HL-60 (cell line): ENCODE data around the gene ZNF234.

Experiments used
- DNase-seq, 2 experiments: peaks; one replicate each; pipeline ENCODE4 v3.0.0-alpha.2; 2010 to 2020; ENCODE audit warnings: low read depth in 1 of 2, low spot score in 1 of 2
- H3K27ac ChIP-seq: fragments of 250-450 bp; sonication (Bioruptor Pico); replicated peaks from 2 replicates; pipeline ENCODE4 v1.5.1; 2020; ENCODE audit warnings: mild to moderate bottlenecking, moderate library complexity
- H3K27me3 ChIP-seq: fragments of 250-450 bp; sonication (Bioruptor Pico); 2 replicates; pipeline ENCODE4 v1.5.1; 2021; ENCODE audit warnings: mild to moderate bottlenecking, moderate library complexity; ENCODE audit not compliant: insufficient read depth, poor library complexity, severe bottlenecking
- H3K4me3 ChIP-seq: replicated peaks from 2 replicates; pipeline ENCODE4 v1.5.1; 2011; ENCODE audit warnings: mild to moderate bottlenecking, control low read depth, low read length; ENCODE audit not compliant: insufficient read depth
- CTCF ChIP-seq: IDR thresholded peaks from one replicate; pipeline ENCODE4 v1.5.1; 2011; ENCODE audit warnings: low read length, control low read depth, inconsistent platforms; ENCODE audit not compliant: insufficient read depth
- GABPA ChIP-seq: IDR thresholded peaks from 2 replicates; pipeline ENCODE4 v1.6.1; 2012; ENCODE audit warnings: low read depth
- POLR2AphosphoS5 ChIP-seq: IDR thresholded peaks from 2 replicates; pipeline ENCODE4 v1.6.1; 2012; ENCODE audit warnings: low read depth
- REST ChIP-seq: IDR thresholded peaks from 2 replicates; pipeline ENCODE4 v1.6.1; 2012; ENCODE audit warnings: low read depth; ENCODE audit not compliant: insufficient replicate concordance
- SPI1 ChIP-seq: IDR thresholded peaks from 2 replicates; pipeline ENCODE4 v1.6.1; 2012; ENCODE audit warnings: low read depth, mild to moderate bottlenecking, borderline replicate concordance
- long read RNA-seq: library from polyadenylated mRNA; unstranded; transcript quantifications from one replicate; pipeline ENCODE4 v2.0.0, GENCODE V29; 2020

Gene ZNF234
- long read RNA-seq, full-length matches to known transcripts, result 14 of 29 reads
- long read RNA-seq, partial matches to known transcripts, result 2 of 29 reads
- long read RNA-seq, other reads (novel, unspliced or antisense), result 13 of 29 reads

GRCh38 chr19:44141191-44142058 is at the start of gene ZNF234:
TSS of gene ZNF234 (plus strand) at chr19:44141554. CDS start at chr19:44144633, 3,079 bp downstream.
- peak; percentile 63 for TF ChIP-seq POLR2AphosphoS5
- no peak for TF ChIP-seq REST
- TF ChIP-seq SPI1, result peak; percentile 86
- no peak for TF ChIP-seq CTCF
- TF ChIP-seq GABPA, result peak; percentile 66
- Histone ChIP-seq H3K4me3 (peak within 1 kb of the TSS; percentile 92), H3K27ac (peak within 1 kb of the TSS; percentile 82), H3K27me3 (no peaks in the 10 kb centered on the region)
- DNase-seq, result peak; percentile 50 to 80

GRCh38 chr19:44092108-44092507 is 49.2 kb upstream of the ZNF234 start:
- no peak for DNase-seq
- no peak overlapping the region for H3K27ac ChIP-seq
- H3K27me3 ChIP-seq, result no peaks in the 10 kb centered on the region
- TF ChIP-seq GABPA (no peak), CTCF (no peak), REST (no peak), SPI1 (no peak), POLR2AphosphoS5 (no peak)
- no peak overlapping the region for H3K4me3 ChIP-seq

GRCh38 chr19:44093931-44094765 is 47.2 kb upstream of the ZNF234 start, which contains the start of gene ZNF224:
TSS of gene ZNF224 (plus strand) at chr19:44094361. CDS start at chr19:44097874, 3,513 bp downstream.
- Histone ChIP-seq H3K27me3 (no peaks in the 10 kb centered on the region), H3K4me3 (peak within 1 kb of the TSS; percentile 87), H3K27ac (peak within 1 kb of the TSS; percentile 71)
- DNase-seq, result peak; percentile 91 to 97
- no peak for TF ChIP-seq CTCF
- peak; percentile 90 for TF ChIP-seq SPI1
- TF ChIP-seq POLR2AphosphoS5, result peak; percentile 36; the same call in 1 of the 2 replicates
- TF ChIP-seq REST, result no peak
- TF ChIP-seq GABPA, result peak; percentile 90
